ENCODE measurements around the gene CRY2. TPM values are rescaled to one million over a fixed set of nuclear protein-coding genes. Genes with fewer than 3 reads are reported as not detected.

The CRY2 gene
- total and polyA plus RNA-seq, 2 experiments from 2014 or later = 9.5 to 15.4 TPM

DNA sequence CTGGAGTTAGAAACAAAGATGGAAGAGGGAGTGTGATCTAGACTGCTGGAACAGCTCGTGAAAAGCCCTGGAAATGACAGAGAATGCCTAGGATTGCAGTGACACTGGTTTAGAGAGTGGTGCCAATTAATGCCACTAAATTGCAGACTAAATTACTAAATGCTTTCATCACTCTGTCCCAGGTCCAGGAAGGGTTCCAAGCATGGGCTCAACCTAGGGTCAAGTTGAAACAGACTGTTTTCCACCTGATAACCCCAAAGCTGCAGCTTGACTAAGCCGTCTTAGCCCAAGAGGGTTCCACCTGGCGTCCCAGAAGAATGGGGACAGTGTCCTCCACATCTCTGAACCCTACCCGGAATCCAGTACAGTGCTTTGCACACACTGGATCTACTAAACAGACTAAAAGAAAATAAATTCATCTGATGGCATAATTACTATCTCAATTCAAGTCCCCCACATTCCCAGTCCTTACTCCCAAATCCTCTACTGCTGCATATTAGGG lies 1.1 kb upstream of the CRY2 start:
- peaks cover 10% of the 10 kb centered on the region; the same call in 1 of the 2 replicates for H3K4me1 ChIP-seq (ENCODE audit: insufficient read depth)

More for the DNA sequence above, 1.1 kb upstream of the CRY2 start:
- H3K36me3 ChIP-seq (ENCODE audit: insufficient read depth) = no peaks in the 10 kb centered on the region
- no peak overlapping the region for H3K4me3 ChIP-seq
- no peaks in the 10 kb centered on the region for H3K9me2 ChIP-seq (ENCODE audit: insufficient read depth)
- no peak overlapping the region for H3K27ac Mint-ChIP-seq
- peak overlapping the region; percentile 83; the same call in 1 of the 3 replicates for H3K4me3 Mint-ChIP-seq
- H2AFZ ChIP-seq = no peak overlapping the region
- ATAC-seq = no peak
- H3K27me3 Mint-ChIP-seq (ENCODE audit: insufficient read depth, low read depth, poor library complexity) = peaks cover 20% of the 10 kb centered on the region
- TF ChIP-seq ZNF331 (CRISPR knock-in tag; IDR thresholded peaks at IDR 0.05; ENCODE audit: low read depth) (no peak), JUNB (IDR thresholded peaks at IDR 0.05; ENCODE audit: unreplicated experiment) (no peak), NANOG (IDR thresholded peaks at IDR 0.05; ENCODE audit: borderline replicate concordance) (no peak), CREB1 (CRISPR knock-in tag; IDR thresholded peaks at IDR 0.05; ENCODE audit: low read depth) (no peak)
- TF ChIP-seq, protein P1, sequence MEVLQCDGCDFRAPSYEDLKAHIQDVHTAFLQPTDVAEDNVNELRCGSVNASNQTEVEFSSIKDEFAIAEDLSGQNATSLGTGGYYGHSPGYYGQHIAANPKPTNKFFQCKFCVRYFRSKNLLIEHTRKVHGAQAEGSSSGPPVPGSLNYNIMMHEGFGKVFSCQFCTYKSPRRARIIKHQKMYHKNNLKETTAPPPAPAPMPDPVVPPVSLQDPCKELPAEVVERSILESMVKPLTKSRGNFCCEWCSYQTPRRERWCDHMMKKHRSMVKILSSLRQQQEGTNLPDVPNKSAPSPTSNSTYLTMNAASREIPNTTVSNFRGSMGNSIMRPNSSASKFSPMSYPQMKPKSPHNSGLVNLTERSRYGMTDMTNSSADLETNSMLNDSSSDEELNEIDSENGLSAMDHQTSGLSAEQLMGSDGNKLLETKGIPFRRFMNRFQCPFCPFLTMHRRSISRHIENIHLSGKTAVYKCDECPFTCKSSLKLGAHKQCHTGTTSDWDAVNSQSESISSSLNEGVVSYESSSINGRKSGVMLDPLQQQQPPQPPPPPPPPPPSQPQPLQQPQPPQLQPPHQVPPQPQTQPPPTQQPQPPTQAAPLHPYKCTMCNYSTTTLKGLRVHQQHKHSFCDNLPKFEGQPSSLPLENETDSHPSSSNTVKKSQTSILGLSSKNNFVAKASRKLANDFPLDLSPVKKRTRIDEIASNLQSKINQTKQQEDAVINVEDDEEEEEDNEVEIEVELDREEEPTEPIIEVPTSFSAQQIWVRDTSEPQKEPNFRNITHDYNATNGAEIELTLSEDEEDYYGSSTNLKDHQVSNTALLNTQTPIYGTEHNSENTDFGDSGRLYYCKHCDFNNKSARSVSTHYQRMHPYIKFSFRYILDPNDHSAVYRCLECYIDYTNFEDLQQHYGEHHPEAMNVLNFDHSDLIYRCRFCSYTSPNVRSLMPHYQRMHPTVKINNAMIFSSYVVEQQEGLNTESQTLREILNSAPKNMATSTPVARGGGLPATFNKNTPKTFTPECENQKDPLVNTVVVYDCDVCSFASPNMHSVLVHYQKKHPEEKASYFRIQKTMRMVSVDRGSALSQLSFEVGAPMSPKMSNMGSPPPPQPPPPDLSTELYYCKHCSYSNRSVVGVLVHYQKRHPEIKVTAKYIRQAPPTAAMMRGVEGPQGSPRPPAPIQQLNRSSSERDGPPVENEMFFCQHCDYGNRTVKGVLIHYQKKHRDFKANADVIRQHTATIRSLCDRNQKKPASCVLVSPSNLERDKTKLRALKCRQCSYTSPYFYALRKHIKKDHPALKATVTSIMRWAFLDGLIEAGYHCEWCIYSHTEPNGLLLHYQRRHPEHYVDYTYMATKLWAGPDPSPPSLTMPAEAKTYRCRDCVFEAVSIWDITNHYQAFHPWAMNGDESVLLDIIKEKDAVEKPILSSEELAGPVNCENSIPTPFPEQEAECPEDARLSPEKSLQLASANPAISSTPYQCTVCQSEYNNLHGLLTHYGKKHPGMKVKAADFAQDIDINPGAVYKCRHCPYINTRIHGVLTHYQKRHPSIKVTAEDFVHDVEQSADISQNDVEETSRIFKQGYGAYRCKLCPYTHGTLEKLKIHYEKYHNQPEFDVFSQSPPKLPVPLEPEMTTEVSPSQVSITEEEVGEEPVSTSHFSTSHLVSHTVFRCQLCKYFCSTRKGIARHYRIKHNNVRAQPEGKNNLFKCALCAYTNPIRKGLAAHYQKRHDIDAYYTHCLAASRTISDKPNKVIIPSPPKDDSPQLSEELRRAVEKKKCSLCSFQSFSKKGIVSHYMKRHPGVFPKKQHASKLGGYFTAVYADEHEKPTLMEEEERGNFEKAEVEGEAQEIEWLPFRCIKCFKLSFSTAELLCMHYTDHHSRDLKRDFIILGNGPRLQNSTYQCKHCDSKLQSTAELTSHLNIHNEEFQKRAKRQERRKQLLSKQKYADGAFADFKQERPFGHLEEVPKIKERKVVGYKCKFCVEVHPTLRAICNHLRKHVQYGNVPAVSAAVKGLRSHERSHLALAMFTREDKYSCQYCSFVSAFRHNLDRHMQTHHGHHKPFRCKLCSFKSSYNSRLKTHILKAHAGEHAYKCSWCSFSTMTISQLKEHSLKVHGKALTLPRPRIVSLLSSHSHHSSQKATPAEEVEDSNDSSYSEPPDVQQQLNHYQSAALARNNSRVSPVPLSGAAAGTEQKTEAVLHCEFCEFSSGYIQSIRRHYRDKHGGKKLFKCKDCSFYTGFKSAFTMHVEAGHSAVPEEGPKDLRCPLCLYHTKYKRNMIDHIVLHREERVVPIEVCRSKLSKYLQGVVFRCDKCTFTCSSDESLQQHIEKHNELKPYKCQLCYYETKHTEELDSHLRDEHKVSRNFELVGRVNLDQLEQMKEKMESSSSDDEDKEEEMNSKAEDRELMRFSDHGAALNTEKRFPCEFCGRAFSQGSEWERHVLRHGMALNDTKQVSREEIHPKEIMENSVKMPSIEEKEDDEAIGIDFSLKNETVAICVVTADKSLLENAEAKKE (CRISPR knock-in tag; IDR thresholded peaks at IDR 0.05) = no peak
- TF ChIP-seq, protein P2, sequence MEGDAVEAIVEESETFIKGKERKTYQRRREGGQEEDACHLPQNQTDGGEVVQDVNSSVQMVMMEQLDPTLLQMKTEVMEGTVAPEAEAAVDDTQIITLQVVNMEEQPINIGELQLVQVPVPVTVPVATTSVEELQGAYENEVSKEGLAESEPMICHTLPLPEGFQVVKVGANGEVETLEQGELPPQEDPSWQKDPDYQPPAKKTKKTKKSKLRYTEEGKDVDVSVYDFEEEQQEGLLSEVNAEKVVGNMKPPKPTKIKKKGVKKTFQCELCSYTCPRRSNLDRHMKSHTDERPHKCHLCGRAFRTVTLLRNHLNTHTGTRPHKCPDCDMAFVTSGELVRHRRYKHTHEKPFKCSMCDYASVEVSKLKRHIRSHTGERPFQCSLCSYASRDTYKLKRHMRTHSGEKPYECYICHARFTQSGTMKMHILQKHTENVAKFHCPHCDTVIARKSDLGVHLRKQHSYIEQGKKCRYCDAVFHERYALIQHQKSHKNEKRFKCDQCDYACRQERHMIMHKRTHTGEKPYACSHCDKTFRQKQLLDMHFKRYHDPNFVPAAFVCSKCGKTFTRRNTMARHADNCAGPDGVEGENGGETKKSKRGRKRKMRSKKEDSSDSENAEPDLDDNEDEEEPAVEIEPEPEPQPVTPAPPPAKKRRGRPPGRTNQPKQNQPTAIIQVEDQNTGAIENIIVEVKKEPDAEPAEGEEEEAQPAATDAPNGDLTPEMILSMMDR (conservative IDR thresholded peaks at IDR 0.05; ENCODE audit: low read depth in 2 of 2) = no peak
- TF ChIP-seq, protein P3, sequence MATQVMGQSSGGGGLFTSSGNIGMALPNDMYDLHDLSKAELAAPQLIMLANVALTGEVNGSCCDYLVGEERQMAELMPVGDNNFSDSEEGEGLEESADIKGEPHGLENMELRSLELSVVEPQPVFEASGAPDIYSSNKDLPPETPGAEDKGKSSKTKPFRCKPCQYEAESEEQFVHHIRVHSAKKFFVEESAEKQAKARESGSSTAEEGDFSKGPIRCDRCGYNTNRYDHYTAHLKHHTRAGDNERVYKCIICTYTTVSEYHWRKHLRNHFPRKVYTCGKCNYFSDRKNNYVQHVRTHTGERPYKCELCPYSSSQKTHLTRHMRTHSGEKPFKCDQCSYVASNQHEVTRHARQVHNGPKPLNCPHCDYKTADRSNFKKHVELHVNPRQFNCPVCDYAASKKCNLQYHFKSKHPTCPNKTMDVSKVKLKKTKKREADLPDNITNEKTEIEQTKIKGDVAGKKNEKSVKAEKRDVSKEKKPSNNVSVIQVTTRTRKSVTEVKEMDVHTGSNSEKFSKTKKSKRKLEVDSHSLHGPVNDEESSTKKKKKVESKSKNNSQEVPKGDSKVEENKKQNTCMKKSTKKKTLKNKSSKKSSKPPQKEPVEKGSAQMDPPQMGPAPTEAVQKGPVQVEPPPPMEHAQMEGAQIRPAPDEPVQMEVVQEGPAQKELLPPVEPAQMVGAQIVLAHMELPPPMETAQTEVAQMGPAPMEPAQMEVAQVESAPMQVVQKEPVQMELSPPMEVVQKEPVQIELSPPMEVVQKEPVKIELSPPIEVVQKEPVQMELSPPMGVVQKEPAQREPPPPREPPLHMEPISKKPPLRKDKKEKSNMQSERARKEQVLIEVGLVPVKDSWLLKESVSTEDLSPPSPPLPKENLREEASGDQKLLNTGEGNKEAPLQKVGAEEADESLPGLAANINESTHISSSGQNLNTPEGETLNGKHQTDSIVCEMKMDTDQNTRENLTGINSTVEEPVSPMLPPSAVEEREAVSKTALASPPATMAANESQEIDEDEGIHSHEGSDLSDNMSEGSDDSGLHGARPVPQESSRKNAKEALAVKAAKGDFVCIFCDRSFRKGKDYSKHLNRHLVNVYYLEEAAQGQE (IDR thresholded peaks at IDR 0.05; ENCODE audit: unreplicated experiment) = no peak
- no peak for DNase-seq (ENCODE audit: low spot score)
- H3K79me2 ChIP-seq (replicated peaks; ENCODE audit: insufficient read depth) = peaks cover 17% of the 10 kb centered on the region
- 0 out of 2 replicates have a peak, but pooled peaks cover 5% of the 10 kb centered on the region for H3F3A ChIP-seq (replicated peaks; ENCODE audit: low read depth)
- H3K9me3 Mint-ChIP-seq = no peaks in the 10 kb centered on the region
- H3K27ac ChIP-seq (ENCODE audit: low read depth) = no peak overlapping the region
- H3K36me3 Mint-ChIP-seq (ENCODE audit: low read depth) = no peaks in the 10 kb centered on the region
- H4K20me1 ChIP-seq (replicated peaks; ENCODE audit: insufficient read depth) = peaks cover 13% of the 10 kb centered on the region; the same call in 1 of the 2 replicates
- no peak overlapping the region for H3K4me2 ChIP-seq
- peaks cover 35% of the 10 kb centered on the region for H3K27me3 ChIP-seq (ENCODE audit: insufficient read depth)
- peaks cover 18% of the 10 kb centered on the region; the same call in 2 of the 3 replicates for H3K4me1 Mint-ChIP-seq

Measured in GM23338 (cell line).